NCI-H524 (cell line): ENCODE data around the gene MMP14.
A peak's percentile ranks its signal among the peaks of the same experiment; 100 is the strongest.

ENCODE experiments used
- DNase-seq, 2 experiments: peaks; one replicate each; lab custom pipeline; 2025; lab: John Stamatoyannopoulos, UW

The MMP14 gene

GRCh38 chr14:22861651-22862050 is 25.3 kb downstream of the MMP14 start:
- no peak for DNase-seq

GRCh38 chr14:22864979-22865378 is 28.6 kb downstream of the MMP14 start:
- no peak for DNase-seq

- DNase-seq, result peak in 1 of 2 experiments; percentile 50
These were observed 29.3 kb downstream of the MMP14 start for GRCh38 chr14:22865424-22866405.

- DNase-seq, result no peak
These were observed 30.5 kb downstream of the MMP14 start for GRCh38 chr14:22866874-22867273.

- DNase-seq, result no peak
These were observed 34.4 kb downstream of the MMP14 start for GRCh38 chr14:22870811-22871223.

- peak; percentile 81 to 90 for DNase-seq
These were observed 35.0 kb downstream of the MMP14 start, which contains the start of gene LRP10 for GRCh38 chr14:22871224-22872032. Gene LRP10 (plus strand): TSS chr14:22871740. CDS start chr14:22872304, 564 bp downstream.

GRCh38 chr14:22872033-22872832 is 35.8 kb downstream of the MMP14 start:
- peak; percentile 87 to 95 for DNase-seq

GRCh38 chr14:22872833-22873520 is 36.6 kb downstream of the MMP14 start:
- no peak for DNase-seq

GRCh38 chr14:22875003-22875747 is 38.8 kb downstream of the MMP14 start:
- DNase-seq, result no peak

GRCh38 chr14:22875748-22876319 is 39.4 kb downstream of the MMP14 start:
- no peak for DNase-seq

- DNase-seq, result no peak
These were observed 40.7 kb downstream of the MMP14 start for GRCh38 chr14:22877000-22877501.

GRCh38 chr14:22878271-22879246 is 42.2 kb downstream of the MMP14 start:
- no peak for DNase-seq

- no peak for DNase-seq
These were observed 45.7 kb downstream of the MMP14 start for GRCh38 chr14:22882064-22882463.

- no peak for DNase-seq
These were observed 46.3 kb downstream of the MMP14 start for GRCh38 chr14:22882529-22883172.

GRCh38 chr14:22883173-22883976 is 47.0 kb downstream of the MMP14 start, which contains the start of gene REM2:
Gene REM2 (plus strand): TSS chr14:22883222. CDS start chr14:22883288, 66 bp downstream.
- DNase-seq, result no peak

GRCh38 chr14:22884076-22884737 is 47.8 kb downstream of the MMP14 start:
- DNase-seq, result no peak
